Activated CD8-positive, alpha-beta memory T cell treated with anti-CD3 and anti-CD28 coated beads, Interleukin-2, amount 10 ng/mL, durations not matched to agents 7 days and 5 days (primary cell): ENCODE results near the gene ANO9. TPM values are rescaled to one million over a fixed set of nuclear protein-coding genes. Genes with fewer than 3 reads are reported as not detected.
A peak's percentile ranks its signal among the peaks of the same experiment; 100 is the strongest.

Source experiments
- ATAC-seq: fragments of 150-1000 bp; cut with Tn5 transposase; one replicate; pipeline ENCODE4 v1.10.0; 2021; ENCODE audit warnings: moderate library complexity
- CTCF ChIA-PET: fragments of 350-600 bp; sonication (Branson Sonifier 250); formaldehyde crosslinking; loops from one replicate; lab custom pipeline; 2021; ENCODE audit warnings: antibody characterized with exemption; lab: Charles Lee
- DNase-seq: peaks from one replicate; pipeline ENCODE4 v3.0.0-alpha.2; 2020
- H3K27ac Mint-ChIP-seq: one replicate; pipeline ENCODE4 v1.8.0; 2021; ENCODE audit warnings: mild to moderate bottlenecking, mixed read lengths
- H3K27me3 Mint-ChIP-seq: one replicate; pipeline ENCODE4 v1.8.0; 2021; ENCODE audit warnings: mixed read lengths
- H3K36me3 Mint-ChIP-seq: one replicate; pipeline ENCODE4 v1.8.0; 2021; ENCODE audit warnings: mild to moderate bottlenecking, mixed read lengths
- H3K4me1 Mint-ChIP-seq: one replicate; pipeline ENCODE4 v1.8.0; 2021; ENCODE audit warnings: mixed read lengths
- H3K4me3 Mint-ChIP-seq: one replicate; pipeline ENCODE4 v1.8.0; 2021; ENCODE audit warnings: mild to moderate bottlenecking, moderate library complexity, mixed read lengths
- H3K9me3 Mint-ChIP-seq: one replicate; pipeline ENCODE4 v1.8.0; 2022; ENCODE audit warnings: low read depth, mixed read lengths
- total RNA-seq, 2 experiments: library from RNA; stranded (reverse); gene quantifications; one replicate each; pipeline ENCODE4 v1.2.3, GENCODE V29; 2021

Gene ANO9
- total RNA-seq, 2 experiments from 2014 or later, result 33.0 to 79.4 TPM

DNA sequence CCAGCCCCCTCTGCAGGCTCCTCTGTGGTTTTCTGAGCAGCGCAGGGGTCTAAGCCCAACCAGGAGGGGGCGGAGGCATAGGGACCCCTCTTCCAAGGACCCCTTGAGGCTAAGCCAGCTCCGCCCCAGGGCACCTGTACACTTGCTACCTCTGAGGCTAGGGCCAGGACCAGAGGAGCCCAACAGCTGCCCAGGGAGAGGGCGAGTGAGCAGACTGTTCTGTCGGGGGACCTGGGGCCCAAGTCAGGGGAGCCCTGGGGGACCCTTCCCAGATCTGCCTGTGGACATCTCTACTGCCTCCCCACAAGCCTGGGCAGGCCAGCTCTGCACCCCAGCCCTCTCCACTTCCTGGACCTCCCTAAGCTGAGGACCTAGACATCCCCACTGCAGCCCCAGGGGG lies 70.8 kb downstream of the ANO9 start:
- no peaks in the 10 kb centered on the region for H3K9me3 Mint-ChIP-seq
- no peak overlapping the region for H3K4me3 Mint-ChIP-seq
- H3K4me1 Mint-ChIP-seq, result peaks cover 2% of the 10 kb centered on the region
- CTCF ChIA-PET, result interaction anchor here (1.2 to 1.5 kb wide), 3 partner anchors 12 to 66 kb away, joined by 3 to 5 read pairs (median 4); no protein-coding TSS in a partner anchor
- peaks cover 42% of the 10 kb centered on the region for H3K27me3 Mint-ChIP-seq
- H3K36me3 Mint-ChIP-seq, result no peaks in the 10 kb centered on the region
- H3K27ac Mint-ChIP-seq, result no peak overlapping the region
- ATAC-seq, result no peak
- no peak for DNase-seq

DNA sequence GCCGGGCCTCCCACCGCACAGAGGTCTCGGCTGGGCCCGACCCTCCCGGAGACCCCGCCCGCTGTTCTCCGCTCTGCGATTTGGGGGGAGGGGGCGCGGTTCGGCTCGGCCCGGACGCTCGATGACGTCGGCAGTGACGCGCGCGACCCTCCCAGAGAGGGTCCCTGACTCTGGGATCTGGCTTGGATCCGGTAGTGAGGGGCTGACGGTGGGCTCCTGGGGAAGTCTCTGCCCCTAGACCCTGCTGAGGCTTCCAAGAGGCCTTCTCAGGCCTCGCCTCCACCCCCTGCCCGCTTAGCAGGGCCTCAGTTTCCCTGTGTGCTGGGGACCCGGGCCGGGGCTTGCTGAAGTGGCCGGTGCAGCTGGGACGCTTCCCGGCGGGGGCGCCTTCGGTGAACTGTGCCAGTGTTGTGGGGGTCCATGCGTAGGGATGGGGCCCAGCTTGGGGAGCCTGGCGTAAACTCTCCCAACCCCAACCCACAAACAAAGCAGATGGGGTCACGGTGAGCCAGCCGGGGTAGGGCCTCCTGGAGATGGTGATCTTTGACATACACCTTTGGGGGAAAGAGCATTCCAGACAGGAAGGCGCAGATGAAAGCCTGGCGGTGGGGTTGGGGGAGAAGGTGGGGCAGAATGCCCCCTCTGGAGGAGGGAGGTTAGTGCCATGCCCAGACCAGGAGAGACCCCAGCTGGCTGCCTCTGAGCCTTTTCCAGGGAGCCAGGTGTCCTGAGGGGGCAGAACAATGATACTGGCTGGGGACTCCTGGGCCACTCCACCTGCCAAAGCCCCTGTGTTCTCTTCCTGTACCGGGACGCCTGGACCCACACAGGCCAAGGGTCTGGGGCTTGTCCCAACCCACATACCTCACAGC lies 71.5 kb downstream of the ANO9 start:
- Mint-ChIP-seq H3K27ac (no peak overlapping the region), H3K4me1 (peaks cover 2% of the 10 kb centered on the region), H3K36me3 (no peaks in the 10 kb centered on the region), H3K27me3 (peaks cover 44% of the 10 kb centered on the region), H3K4me3 (no peak overlapping the region), H3K9me3 (no peaks in the 10 kb centered on the region)
- DNase-seq (no peak), ATAC-seq (no peak)
- CTCF ChIA-PET, result interaction anchor here (1.2 kb wide), 1 partner anchor 27 kb away, joined by 5 read pairs; no protein-coding TSS in a partner anchor

DNA sequence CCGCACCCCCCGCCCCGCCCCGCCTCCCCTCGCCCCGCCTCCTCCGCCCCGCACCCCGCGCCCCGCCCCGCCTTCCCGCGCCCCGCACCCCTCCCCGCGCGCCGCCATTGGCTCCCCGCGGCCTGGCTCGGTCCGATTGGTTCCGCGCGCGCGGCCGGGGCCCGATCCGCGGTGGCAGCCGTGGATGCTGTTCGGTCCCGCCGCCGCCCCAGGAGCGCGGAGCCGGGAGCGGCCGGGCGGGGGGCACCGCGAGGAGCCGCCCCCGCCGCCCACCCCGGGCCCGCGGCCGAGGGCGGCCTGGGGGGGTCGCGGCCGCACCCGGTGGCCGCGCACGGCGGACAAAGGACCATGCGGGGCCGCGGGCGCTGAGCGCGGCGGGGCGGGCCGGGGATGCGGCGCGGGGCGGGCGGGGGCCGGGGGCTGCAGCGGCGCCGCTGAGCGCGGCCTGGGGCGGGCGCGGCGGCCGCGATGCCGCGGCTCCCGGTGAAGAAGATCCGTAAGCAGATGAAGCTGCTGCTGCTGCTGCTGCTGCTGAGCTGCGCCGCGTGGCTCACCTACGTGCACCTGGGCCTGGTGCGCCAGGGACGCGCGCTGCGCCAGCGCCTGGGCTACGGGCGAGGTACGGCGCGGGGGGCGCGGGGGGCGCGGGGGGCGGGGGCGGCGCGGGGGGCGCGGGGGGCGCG lies 72.3 kb downstream of the ANO9 start, which contains the start of gene B4GALNT4:
Gene B4GALNT4 (plus strand): TSS at position 164 of the 683 bp plus-strand sequence. CDS start 305 bp downstream, at position 469.
- Mint-ChIP-seq H3K4me1 (peaks cover 2% of the 10 kb centered on the region), H3K27me3 (peaks cover 44% of the 10 kb centered on the region), H3K4me3 (no peak within 1 kb of the TSS), H3K27ac (peak within 1 kb of the TSS; percentile 21), H3K9me3 (no peaks in the 10 kb centered on the region), H3K36me3 (no peaks in the 10 kb centered on the region)
- DNase-seq, result no peak
- CTCF ChIA-PET, result interaction anchor here (1.2 kb wide), 1 partner anchor 79 kb away, joined by 4 read pairs; no protein-coding TSS in a partner anchor
- no peak for ATAC-seq

DNA sequence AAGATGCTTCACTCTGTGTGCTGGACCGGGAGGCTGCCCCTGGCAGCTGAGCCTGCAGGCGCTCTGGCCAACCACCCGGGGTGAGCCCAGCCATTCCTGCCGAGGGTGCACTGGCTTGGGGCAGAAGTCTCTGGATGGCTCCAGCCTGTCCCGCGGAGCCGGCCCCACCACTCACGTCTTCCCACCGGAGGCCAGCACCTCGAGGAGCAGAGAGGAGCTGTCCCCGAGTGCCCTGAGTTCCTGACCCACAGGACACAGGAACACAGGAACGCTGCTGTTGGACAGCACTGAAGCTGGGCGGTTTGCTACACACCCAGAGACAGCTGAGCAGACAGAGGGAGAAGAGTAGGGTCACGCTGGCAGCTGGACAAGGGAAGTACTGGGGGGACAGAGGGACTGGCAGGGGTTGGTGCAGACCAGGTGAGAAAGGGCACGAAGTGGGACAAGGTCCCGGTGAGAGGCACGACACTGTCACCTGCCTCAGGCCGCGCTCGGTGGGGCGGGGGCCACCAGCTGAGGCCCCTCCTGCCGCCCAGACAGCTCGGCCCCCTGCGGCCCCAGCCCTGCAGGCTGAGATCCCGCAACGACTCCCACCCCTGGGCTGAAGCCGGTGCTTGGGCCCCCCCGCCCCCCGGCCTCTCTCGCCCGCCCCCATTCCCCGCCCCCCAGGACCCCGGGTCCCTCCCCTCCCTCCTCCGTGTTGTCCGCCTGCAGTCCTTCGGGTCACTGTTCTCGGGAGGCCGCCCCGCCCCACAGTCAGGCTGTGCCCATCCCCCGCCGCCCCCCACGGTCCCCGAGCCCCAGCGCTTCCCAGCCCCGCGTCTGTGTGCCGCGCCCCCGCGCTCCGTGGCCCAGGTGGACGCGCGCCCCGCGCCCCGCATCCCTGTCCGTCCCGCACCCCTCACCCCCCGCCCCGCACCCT lies 73.1 kb downstream of the ANO9 start:
- no peak overlapping the region for H3K4me3 Mint-ChIP-seq
- H3K27ac Mint-ChIP-seq, result peak overlapping the region; percentile 21
- no peak for ATAC-seq

DNA sequence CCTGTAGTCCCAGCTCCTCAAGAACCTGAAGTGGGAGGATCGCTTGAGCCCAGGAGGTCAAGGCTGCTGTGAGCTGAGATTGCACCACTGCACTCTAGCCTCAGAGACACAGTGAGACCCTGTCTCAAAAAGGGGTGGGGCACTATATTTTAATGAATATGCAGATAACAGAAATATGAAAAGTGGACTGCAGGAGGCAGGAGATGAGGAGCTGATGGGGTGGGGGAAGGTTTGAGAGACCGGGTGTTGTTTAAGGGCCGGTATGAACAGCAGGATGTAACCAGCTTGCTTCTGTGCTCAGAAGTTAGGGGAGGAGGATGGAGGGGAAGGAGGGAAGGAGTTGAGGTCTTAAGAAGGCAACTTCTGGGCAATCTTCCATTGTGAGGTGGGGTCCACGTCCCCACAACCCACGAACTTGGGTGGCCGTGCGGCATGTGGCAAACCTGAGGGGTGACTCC lies 73.8 kb downstream of the ANO9 start:
- DNase-seq (no peak), ATAC-seq (no peak)
- peaks cover 44% of the 10 kb centered on the region for H3K27me3 Mint-ChIP-seq
- no peak overlapping the region for H3K4me3 Mint-ChIP-seq
- CTCF ChIA-PET, result interaction anchor here (1.0 to 8.0 kb wide), 7 partner anchors 29 to 151 kb away, joined by 3 to 54 read pairs (median 3); partner anchors contain the start of genes NLRP6 and PTDSS2
- no peak overlapping the region for H3K27ac Mint-ChIP-seq
- peaks cover 8% of the 10 kb centered on the region for H3K4me1 Mint-ChIP-seq
- no peaks in the 10 kb centered on the region for H3K36me3 Mint-ChIP-seq
- H3K9me3 Mint-ChIP-seq, result no peaks in the 10 kb centered on the region

More for the DNA sequence above, 73.1 kb downstream of the ANO9 start:
- no peak for DNase-seq
- CTCF ChIA-PET, result interaction anchor here (1.0 to 8.0 kb wide), 6 partner anchors 28 to 90 kb away, joined by 3 to 54 read pairs (median 4); partner anchors contain the start of genes NLRP6 and PTDSS2
- Mint-ChIP-seq H3K9me3 (no peaks in the 10 kb centered on the region), H3K27me3 (peaks cover 44% of the 10 kb centered on the region), H3K36me3 (no peaks in the 10 kb centered on the region), H3K4me1 (peaks cover 8% of the 10 kb centered on the region)

Other genes with a start within 250 kb of the ANO9 start
- gene SCGB1C1, start 248.9 kb downstream of the ANO9 start, total RNA-seq, result not detected
- gene BET1L, start 234.6 kb downstream of the ANO9 start, total RNA-seq, result 10 to 100 TPM; 28.8 to 31.7 TPM
- gene RIC8A, start 234.3 kb downstream of the ANO9 start, total RNA-seq, result 100 to 1,000 TPM; 110 to 113 TPM
- gene SIRT3, start 205.7 kb downstream of the ANO9 start, total RNA-seq, result 10 to 100 TPM; 12.8 to 15.9 TPM
- gene PSMD13, start 205.0 kb downstream of the ANO9 start, total RNA-seq, result 100 to 1,000 TPM; 166 to 199 TPM
- 1 to 10 TPM; 3.8 to 6.9 TPM for gene NLRP6, start 163.6 kb downstream of the ANO9 start, total RNA-seq
- 100 to 1,000 TPM; 214 to 229 TPM for gene PGGHG, start 152.9 kb downstream of the ANO9 start, total RNA-seq
- not detected for gene IFITM5, start 142.5 kb downstream of the ANO9 start, total RNA-seq
- gene IFITM2, start 134.2 kb downstream of the ANO9 start, total RNA-seq, result 1,000 to 10,000 TPM in 1 of 2 experiments, 100 to 1,000 TPM in 1; 646 to 1,401 TPM
- gene IFITM1, start 128.0 kb downstream of the ANO9 start, total RNA-seq, result 100 to 1,000 TPM; 459 to 909 TPM
- gene IFITM3, start 121.2 kb downstream of the ANO9 start, total RNA-seq, result 100 to 1,000 TPM in 1 of 2 experiments, 10 to 100 TPM in 1; 53.7 to 166 TPM
- under 1 TPM in 1 of 2 experiments, not detected in 1; 0.32 TPM for gene B4GALNT4, start 72.5 kb downstream of the ANO9 start, total RNA-seq
- gene PKP3, start 47.8 kb downstream of the ANO9 start, total RNA-seq, result under 1 TPM; 0.09 to 0.18 TPM
- gene SIGIRR, start 27.0 kb downstream of the ANO9 start, total RNA-seq, result 100 to 1,000 TPM in 1 of 2 experiments, 10 to 100 TPM in 1; 96.2 to 198 TPM
- gene PTDSS2, start 8.3 kb upstream of the ANO9 start, total RNA-seq, result 10 to 100 TPM; 26.6 to 31.2 TPM
- gene RNH1, start 65.2 kb upstream of the ANO9 start, total RNA-seq, result 100 to 1,000 TPM in 1 of 2 experiments, 10 to 100 TPM in 1; 98.4 to 113 TPM
- 10 to 100 TPM; 50.7 to 53.8 TPM for gene HRAS, start 93.6 kb upstream of the ANO9 start, total RNA-seq
- gene LRRC56, start 95.5 kb upstream of the ANO9 start, total RNA-seq, result 1 to 10 TPM; 1.7 to 2.1 TPM
- gene LMNTD2, start 118.7 kb upstream of the ANO9 start, total RNA-seq, result 1 to 10 TPM in 1 of 2 experiments, under 1 TPM in 1; 0.23 to 1.3 TPM
- 10 to 100 TPM; 20.8 to 32.1 TPM for gene RASSF7, start 119.0 kb upstream of the ANO9 start, total RNA-seq
- gene PHRF1, start 134.5 kb upstream of the ANO9 start, total RNA-seq, result 10 to 100 TPM; 60.2 to 62.0 TPM
- 100 to 1,000 TPM; 146 to 267 TPM for gene IRF7, start 173.9 kb upstream of the ANO9 start, total RNA-seq
- gene CDHR5, start 182.9 kb upstream of the ANO9 start, total RNA-seq, result not detected
- gene SCT, start 185.2 kb upstream of the ANO9 start, total RNA-seq, result not detected
- gene DRD4, start 195.3 kb upstream of the ANO9 start, total RNA-seq, result under 1 TPM; 0.16 to 0.41 TPM